Activated CD8-positive, alpha-beta T cell treated with anti-CD3 and anti-CD28 coated beads, Interleukin-2, amount 10 ng/mL, durations not matched to agents 7 days and 5 days (primary cell): ENCODE results near the gene NDST4. TPM values are rescaled to one million over a fixed set of nuclear protein-coding genes. Genes with fewer than 3 reads are reported as not detected.
"Not testable (repeated sequence)": the region's sequence is repeated elsewhere in the genome, so short reads cannot be mapped to it uniquely, and the experiment has no call there.

Experiments
- ATAC-seq: fragments of 150-1000 bp; cut with Tn5 transposase; one replicate; pipeline ENCODE4 v1.10.0; 2021; ENCODE audit warnings: moderate library complexity
- CTCF ChIA-PET: fragments of 350-600 bp; sonication (Branson Sonifier 250); formaldehyde crosslinking; loops from one replicate; lab custom pipeline; 2021; ENCODE audit warnings: antibody characterized with exemption; lab: Charles Lee
- POLR2A ChIA-PET: fragments of 350-600 bp; sonication (Branson Sonifier 250); formaldehyde crosslinking; loops from one replicate; lab custom pipeline; 2021; ENCODE audit warnings: antibody characterized with exemption; lab: Charles Lee
- DNase-seq: peaks from one replicate; pipeline ENCODE4 v3.0.0-alpha.2; 2020
- H3K27ac Mint-ChIP-seq: one replicate; pipeline ENCODE4 v1.8.0; 2021; ENCODE audit warnings: mild to moderate bottlenecking, mixed read lengths
- H3K27me3 Mint-ChIP-seq: one replicate; pipeline ENCODE4 v1.8.0; 2021; ENCODE audit warnings: low read depth, mixed read lengths
- H3K36me3 Mint-ChIP-seq: one replicate; pipeline ENCODE4 v1.8.0; 2021; ENCODE audit warnings: low read depth, mixed read lengths
- H3K4me1 Mint-ChIP-seq: one replicate; pipeline ENCODE4 v1.8.0; 2021; ENCODE audit warnings: low read depth, mixed read lengths
- H3K4me3 Mint-ChIP-seq: one replicate; pipeline ENCODE4 v1.8.0; 2021; ENCODE audit warnings: mild to moderate bottlenecking, mixed read lengths
- H3K9me3 Mint-ChIP-seq: one replicate; pipeline ENCODE4 v1.8.0; 2022; ENCODE audit warnings: mixed read lengths; ENCODE audit not compliant: insufficient read depth
- total RNA-seq, 2 experiments: library from RNA; stranded (reverse); gene quantifications; one replicate each; pipeline ENCODE4 v1.2.3, GENCODE V29; 2021

NDST4 gene
- total RNA-seq, 2 experiments from 2014 or later, result not detected

DNA sequence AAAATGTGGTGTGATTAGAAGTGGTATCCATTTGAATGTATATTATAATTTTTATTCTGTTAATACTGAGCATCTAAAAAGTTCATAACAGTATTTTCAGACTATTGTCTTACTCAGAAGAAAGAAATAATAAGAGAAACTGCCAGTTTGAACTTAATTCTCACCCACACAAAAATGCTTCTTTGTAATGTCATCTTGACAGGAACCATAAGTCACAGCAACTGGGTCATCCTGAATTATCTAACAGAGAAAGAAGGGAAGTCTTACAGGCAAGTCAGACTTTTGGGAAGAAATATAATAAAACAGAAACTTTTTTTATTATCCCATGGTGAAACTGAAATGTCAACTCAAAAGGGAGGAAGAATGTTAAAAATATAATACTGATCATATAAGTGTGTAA lies 83.1 kb downstream of the NDST4 start:
- no peaks in the 10 kb centered on the region for H3K4me1 Mint-ChIP-seq
- H3K27ac Mint-ChIP-seq, result no peak overlapping the region
- ChIA-PET POLR2A (no interaction called here), CTCF (no interaction called here)
- H3K9me3 Mint-ChIP-seq, result no peaks in the 10 kb centered on the region
- no peaks in the 10 kb centered on the region for H3K36me3 Mint-ChIP-seq
- DNase-seq (no peak), ATAC-seq (no peak)
- no peak overlapping the region for H3K4me3 Mint-ChIP-seq
- no peaks in the 10 kb centered on the region for H3K27me3 Mint-ChIP-seq

DNA sequence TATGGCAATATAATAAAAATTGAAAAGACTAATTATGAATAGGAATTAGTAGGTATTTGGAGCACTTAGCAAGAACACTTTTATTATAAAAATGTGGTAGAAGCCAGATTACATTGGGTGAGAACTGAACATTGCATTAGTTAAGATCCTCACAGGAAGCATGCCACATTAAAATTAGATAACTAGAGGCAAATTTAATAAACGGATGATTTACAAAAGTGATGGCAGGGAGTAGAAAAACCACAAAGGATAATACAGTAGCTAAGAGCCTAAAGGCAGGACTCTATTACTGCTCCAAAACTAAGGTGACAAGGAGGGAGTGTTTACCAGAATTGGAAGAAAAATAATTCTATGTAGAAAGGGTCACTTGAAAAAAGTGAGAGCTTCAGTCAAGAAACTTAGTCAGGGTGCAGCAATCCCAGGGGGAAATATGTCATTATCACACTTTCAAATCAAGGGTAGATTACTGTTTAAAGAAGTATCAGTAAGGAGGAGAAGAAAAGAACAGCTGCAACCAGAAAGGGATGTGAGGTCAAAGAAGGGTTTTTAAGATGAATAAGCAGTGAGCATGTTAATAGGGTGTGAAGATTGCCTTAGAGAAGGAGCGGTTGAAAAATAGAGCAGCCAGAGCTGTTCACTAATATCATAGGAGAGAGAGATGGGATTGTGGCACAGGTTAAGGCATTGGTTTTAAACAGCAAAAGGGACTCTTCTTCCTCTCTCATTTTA lies 84.6 kb downstream of the NDST4 start:
- ATAC-seq (no peak), DNase-seq (no peak)
- ChIA-PET CTCF (no interaction called here), POLR2A (no interaction called here)
- no peaks in the 10 kb centered on the region for H3K27me3 Mint-ChIP-seq
- H3K9me3 Mint-ChIP-seq, result no peaks in the 10 kb centered on the region
- H3K27ac Mint-ChIP-seq, result no peak overlapping the region
- H3K36me3 Mint-ChIP-seq, result no peaks in the 10 kb centered on the region
- H3K4me1 Mint-ChIP-seq, result no peaks in the 10 kb centered on the region
- H3K4me3 Mint-ChIP-seq, result no peak overlapping the region

DNA sequence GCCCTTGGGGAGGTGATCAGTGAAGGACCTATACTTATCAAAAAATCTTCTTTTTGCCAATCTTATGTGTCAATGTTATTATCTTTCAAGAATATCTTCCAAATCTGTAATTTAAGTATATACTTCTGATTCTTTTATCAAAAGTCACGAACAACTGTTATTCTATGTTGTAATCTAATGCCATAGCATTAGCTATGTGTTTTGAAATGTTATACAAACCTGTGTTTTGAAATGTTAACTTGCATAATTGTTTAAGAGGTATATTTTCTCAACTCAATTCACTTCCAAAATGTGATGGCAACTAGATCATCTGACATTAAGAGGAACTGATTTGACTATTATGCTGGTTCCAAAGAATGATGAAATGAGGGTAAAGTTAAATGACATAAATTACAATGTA lies 113.5 kb downstream of the NDST4 start:
- ATAC-seq (no peak), DNase-seq (no peak)
- Mint-ChIP-seq H3K27me3 (no peaks in the 10 kb centered on the region), H3K9me3 (no peaks in the 10 kb centered on the region), H3K27ac (no peak overlapping the region), H3K4me3 (no peak overlapping the region), H3K4me1 (no peaks in the 10 kb centered on the region), H3K36me3 (no peaks in the 10 kb centered on the region)
- POLR2A ChIA-PET, result no interaction called here
- CTCF ChIA-PET, result no interaction called here

DNA sequence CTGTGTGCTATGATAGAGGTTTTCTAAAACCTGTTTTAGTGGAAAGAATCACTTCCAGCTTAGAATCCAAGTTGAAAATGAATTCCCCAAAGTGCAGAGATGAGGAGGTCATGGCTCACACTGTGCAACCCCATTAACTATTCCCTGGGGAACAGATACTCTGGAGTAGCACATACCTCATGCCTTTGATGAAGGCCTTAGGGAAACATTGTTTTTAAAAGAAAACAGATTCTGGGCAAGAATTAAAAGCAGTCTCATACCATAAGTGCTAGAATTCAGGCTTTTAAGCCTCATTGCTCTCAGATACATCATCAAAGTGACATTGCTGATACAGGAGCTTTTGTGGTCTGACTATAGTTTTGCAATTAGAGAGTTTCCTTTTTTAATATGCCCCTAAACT lies 115.1 kb downstream of the NDST4 start:
- POLR2A ChIA-PET, result no interaction called here
- no peak for DNase-seq
- H3K27me3 Mint-ChIP-seq, result no peaks in the 10 kb centered on the region
- CTCF ChIA-PET, result no interaction called here
- no peaks in the 10 kb centered on the region for H3K4me1 Mint-ChIP-seq
- ATAC-seq, result no peak
- no peak overlapping the region for H3K27ac Mint-ChIP-seq
- no peak overlapping the region for H3K4me3 Mint-ChIP-seq
- H3K9me3 Mint-ChIP-seq, result no peaks in the 10 kb centered on the region
- H3K36me3 Mint-ChIP-seq, result no peaks in the 10 kb centered on the region

DNA sequence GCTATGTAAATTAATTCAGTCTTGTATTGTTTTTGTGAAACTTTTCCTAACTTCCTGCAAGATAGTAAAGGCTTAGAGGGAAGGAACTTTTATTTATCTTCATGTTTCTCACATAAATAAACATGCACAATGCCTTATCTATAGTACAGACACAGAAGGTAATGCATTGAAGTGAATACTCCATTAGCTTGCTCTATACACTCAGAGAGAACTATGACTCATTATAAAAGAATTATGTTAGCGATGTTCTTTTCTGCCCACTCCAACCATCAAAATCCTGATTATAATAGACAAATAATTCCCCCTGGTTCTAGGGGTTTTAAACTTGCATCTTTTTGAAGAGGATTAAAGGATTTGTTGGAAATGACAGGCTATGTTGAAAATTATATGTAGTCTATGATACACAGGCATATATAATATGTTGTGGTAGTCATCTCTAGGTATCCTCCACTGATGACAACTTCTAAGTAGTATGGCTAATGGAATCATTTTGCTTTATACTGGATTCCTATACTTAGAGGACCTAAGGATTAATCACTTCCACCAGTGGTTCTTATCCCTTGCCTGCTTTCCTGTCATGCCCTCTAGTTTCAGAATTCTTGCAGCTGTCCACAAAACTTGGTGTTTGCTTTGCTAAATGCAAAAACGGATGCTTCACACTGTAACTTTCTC lies 115.7 kb downstream of the NDST4 start:
- CTCF ChIA-PET, result no interaction called here
- no peaks in the 10 kb centered on the region for H3K36me3 Mint-ChIP-seq
- POLR2A ChIA-PET, result no interaction called here

DNA sequence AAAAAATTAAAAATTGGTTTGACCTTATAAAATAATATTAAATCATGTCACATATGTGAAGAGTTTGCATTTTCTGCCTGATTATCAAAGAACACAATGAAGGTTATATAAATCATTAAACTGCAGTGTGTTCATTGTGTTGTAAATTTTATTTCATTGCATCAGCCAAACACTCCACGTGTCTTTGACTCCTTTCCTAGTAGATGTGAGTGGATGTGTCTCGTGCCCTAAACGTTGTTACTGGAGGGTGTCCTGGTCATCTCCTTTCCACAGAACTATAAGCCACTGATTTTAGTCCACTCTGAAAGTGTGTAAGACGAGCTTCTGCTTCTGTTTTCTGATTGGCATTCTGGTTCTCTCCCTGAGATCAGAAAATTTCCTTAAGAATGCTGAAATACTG lies 127.3 kb downstream of the NDST4 start:
- peaks cover 5% of the 10 kb centered on the region for H3K9me3 Mint-ChIP-seq
- no peak for DNase-seq
- H3K4me3 Mint-ChIP-seq, result no peak overlapping the region
- no peak for ATAC-seq
- no peaks in the 10 kb centered on the region for H3K27me3 Mint-ChIP-seq
- ChIA-PET CTCF (no interaction called here), POLR2A (no interaction called here)
- no peaks in the 10 kb centered on the region for H3K4me1 Mint-ChIP-seq
- no peak overlapping the region for H3K27ac Mint-ChIP-seq
- no peaks in the 10 kb centered on the region for H3K36me3 Mint-ChIP-seq

More for the DNA sequence above, 115.7 kb downstream of the NDST4 start:
- Mint-ChIP-seq H3K27ac (no peak overlapping the region), H3K9me3 (no peaks in the 10 kb centered on the region), H3K27me3 (no peaks in the 10 kb centered on the region), H3K4me1 (no peaks in the 10 kb centered on the region), H3K4me3 (no peak overlapping the region)
- DNase-seq (no peak), ATAC-seq (no peak)

DNA sequence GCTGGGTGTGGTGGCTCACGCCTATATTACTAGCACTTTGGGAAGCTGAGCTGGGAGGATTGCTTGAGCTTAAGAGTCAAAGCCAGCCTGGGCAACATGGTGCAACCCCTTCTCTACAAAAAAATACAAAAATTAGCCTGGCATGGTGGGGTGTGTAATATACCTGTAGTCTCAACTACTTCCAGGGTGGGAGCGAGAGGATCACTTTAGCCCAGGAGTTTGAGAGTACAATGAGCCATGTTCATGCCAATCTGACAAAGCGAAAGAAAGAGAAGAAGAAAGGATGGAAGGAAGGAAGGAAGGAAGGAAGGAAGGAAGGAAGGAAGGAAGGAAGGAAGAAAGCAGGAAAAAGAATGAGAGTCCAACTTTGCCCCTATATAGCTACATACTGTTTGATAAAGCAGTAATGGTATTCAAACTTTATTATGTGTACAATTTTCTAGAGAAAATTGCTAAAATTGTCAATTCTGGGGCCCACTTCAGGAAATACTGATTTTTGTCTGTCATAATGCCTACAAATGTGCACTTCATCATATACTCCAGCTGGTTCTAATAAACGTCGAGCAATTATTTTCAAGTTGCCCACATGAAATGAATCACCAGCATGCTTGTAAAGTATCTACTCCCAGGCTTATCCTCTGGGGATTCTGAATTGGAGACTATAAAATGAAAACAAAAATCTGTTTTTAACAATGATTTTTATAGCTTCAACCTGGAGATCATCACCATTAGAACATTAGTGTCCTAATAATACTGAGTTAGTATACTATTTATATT lies 132.3 kb downstream of the NDST4 start:
- H3K4me1 Mint-ChIP-seq, result no peaks in the 10 kb centered on the region
- peaks cover 5% of the 10 kb centered on the region for H3K9me3 Mint-ChIP-seq
- no peak for ATAC-seq
- H3K27me3 Mint-ChIP-seq, result no peaks in the 10 kb centered on the region
- no peak for DNase-seq
- ChIA-PET POLR2A (no interaction called here), CTCF (no interaction called here)
- H3K36me3 Mint-ChIP-seq, result no peaks in the 10 kb centered on the region
- H3K27ac Mint-ChIP-seq, result no peak overlapping the region
- no peak overlapping the region for H3K4me3 Mint-ChIP-seq

DNA sequence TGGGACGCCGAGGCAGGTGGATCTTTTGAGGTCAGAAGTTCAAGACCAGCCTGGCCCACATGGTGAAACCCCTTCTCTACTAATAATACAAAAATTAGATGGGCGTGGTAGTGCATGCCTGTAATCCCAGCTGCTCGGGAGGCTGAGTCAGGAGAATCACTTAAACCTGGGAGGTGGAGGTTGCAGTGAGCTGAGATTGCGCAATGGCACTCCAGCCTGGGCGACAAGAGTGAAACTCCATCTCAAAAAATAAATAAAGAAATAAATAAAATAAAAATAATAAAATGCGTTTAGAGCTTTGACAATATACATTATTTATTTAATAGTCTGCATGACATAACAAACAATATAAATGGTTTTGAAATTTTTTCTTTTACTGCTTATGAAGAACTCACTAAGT lies 133.0 kb downstream of the NDST4 start:
- H3K4me1 Mint-ChIP-seq, DNase-seq, H3K27ac Mint-ChIP-seq, H3K9me3 Mint-ChIP-seq, ATAC-seq, H3K27me3 Mint-ChIP-seq, H3K4me3 Mint-ChIP-seq, CTCF ChIA-PET, H3K36me3 Mint-ChIP-seq: not testable (repeated sequence)
- POLR2A ChIA-PET, result interaction anchor here (0.7 kb wide), 1 partner anchor 1884 kb away, joined by 3 read pairs; no protein-coding TSS in a partner anchor

DNA sequence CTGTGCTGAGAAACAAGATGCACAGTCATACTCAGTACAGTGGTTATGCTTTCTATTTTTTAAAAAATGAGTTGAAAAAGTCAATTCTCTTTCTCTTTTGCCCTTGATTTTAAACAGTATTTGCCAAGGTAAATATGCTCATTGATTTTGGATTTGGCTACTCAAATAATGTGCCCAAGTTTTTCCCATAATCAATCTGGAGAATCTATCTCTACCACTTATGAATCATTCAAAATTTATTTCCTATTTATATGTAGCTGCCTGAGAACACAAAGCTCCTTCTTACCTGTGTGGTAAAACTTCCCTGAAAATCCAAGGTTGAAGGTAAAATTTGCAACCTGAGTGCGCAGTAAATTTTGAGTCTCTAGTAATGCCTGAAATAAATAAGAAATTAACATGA lies 136.5 kb downstream of the NDST4 start:
- no peaks in the 10 kb centered on the region for H3K36me3 Mint-ChIP-seq
- CTCF ChIA-PET, result no interaction called here
- no peaks in the 10 kb centered on the region for H3K27me3 Mint-ChIP-seq
- H3K27ac Mint-ChIP-seq, result no peak overlapping the region
- POLR2A ChIA-PET, result no interaction called here
- no peaks in the 10 kb centered on the region for H3K4me1 Mint-ChIP-seq
- DNase-seq, result no peak
- no peak for ATAC-seq
- H3K9me3 Mint-ChIP-seq, result no peaks in the 10 kb centered on the region
- no peak overlapping the region for H3K4me3 Mint-ChIP-seq

DNA sequence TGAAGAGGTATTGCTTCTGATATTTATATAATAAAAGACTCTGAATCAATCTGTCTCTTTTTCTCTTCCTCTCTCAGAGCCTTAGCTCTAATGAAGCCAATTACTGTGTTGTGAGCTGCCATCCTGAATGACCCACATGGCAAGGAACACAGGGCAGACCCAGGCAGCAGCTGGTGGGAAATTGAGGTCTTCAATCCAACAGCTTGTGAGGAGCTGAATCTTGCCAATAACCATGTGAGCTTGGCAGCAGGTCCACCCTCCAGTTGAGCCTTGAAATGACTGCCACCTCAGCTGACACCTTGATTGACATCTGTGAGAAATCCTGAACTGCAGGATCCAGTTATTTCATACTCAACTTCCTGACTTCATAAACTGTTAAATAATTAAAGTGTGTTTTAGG lies 149.4 kb downstream of the NDST4 start:
- CTCF ChIA-PET, result no interaction called here
- DNase-seq (no peak), ATAC-seq (no peak)
- H3K36me3 Mint-ChIP-seq, result no peaks in the 10 kb centered on the region
- H3K27me3 Mint-ChIP-seq, result no peaks in the 10 kb centered on the region
- no peaks in the 10 kb centered on the region for H3K4me1 Mint-ChIP-seq
- no peak overlapping the region for H3K27ac Mint-ChIP-seq
- H3K4me3 Mint-ChIP-seq, result no peak overlapping the region
- H3K9me3 Mint-ChIP-seq, result peaks cover 2% of the 10 kb centered on the region
- POLR2A ChIA-PET, result no interaction called here

DNA sequence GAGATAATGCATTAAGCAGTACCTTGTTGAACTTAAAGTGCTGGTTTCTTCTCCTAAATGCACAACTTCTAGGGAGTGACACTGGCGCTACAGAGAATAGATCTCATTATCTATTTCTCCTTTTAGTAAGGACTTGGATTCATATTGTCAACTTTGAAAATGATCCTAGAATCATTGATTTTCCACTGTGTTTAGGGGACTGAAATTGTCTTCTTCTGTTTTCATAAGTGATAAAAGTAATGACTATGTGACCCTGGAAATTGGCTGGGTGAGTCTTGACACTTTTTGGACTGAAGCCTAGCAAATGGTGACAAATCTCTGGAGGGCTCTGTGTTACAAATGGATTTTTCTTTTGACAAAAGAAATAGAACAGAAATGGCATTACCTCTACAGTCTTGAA lies 167.8 kb downstream of the NDST4 start:
- DNase-seq (no peak), ATAC-seq (no peak)
- Mint-ChIP-seq H3K27ac (no peak overlapping the region), H3K27me3 (no peaks in the 10 kb centered on the region), H3K4me1 (no peaks in the 10 kb centered on the region), H3K4me3 (no peak overlapping the region), H3K9me3 (no peaks in the 10 kb centered on the region), H3K36me3 (no peaks in the 10 kb centered on the region)
- CTCF ChIA-PET, result no interaction called here
- POLR2A ChIA-PET, result no interaction called here

DNA sequence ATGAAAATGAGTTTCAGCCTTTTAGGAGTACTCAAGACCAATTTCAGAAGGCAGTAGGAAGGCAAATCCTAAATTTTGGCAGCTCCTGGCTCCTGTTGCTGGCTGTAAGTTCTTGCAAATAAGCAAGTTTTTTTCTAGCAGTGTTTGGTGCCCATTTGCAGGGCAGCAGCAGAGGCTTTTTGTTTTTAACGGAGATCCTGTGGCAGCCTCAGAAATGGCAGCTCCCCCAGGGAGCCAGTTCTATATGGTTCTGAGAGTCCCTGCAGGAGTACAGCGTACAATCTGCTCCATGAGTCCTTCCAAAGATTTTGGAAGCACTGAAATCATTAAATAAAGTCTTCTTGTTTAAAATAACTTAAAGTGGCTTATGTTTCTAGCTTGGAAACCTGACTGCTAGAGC lies 171.9 kb downstream of the NDST4 start:
- ATAC-seq (no peak), DNase-seq (no peak)
- H3K27ac Mint-ChIP-seq, result no peak overlapping the region
- H3K27me3 Mint-ChIP-seq, result no peaks in the 10 kb centered on the region
- no peak overlapping the region for H3K4me3 Mint-ChIP-seq
- no peaks in the 10 kb centered on the region for H3K9me3 Mint-ChIP-seq
- POLR2A ChIA-PET, result no interaction called here
- CTCF ChIA-PET, result no interaction called here
- no peaks in the 10 kb centered on the region for H3K36me3 Mint-ChIP-seq
- no peaks in the 10 kb centered on the region for H3K4me1 Mint-ChIP-seq
